Cardiac atrium fibroblast (primary cell): ENCODE data around the gene OR8B12. TPM values are rescaled to one million over a fixed set of nuclear protein-coding genes. Genes with fewer than 3 reads are reported as not detected.

ENCODE experiments used
- total RNA-seq: library from RNA; depleted of rRNA; stranded (reverse); fragments of >200 nt; gene quantifications from 2 replicates; pipeline ENCODE4 v1.2.3, GENCODE V29; 2015

The OR8B12 gene, protein sequence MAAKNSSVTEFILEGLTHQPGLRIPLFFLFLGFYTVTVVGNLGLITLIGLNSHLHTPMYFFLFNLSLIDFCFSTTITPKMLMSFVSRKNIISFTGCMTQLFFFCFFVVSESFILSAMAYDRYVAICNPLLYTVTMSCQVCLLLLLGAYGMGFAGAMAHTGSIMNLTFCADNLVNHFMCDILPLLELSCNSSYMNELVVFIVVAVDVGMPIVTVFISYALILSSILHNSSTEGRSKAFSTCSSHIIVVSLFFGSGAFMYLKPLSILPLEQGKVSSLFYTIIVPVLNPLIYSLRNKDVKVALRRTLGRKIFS
- total RNA-seq: not detected in 2 replicates

DNA sequence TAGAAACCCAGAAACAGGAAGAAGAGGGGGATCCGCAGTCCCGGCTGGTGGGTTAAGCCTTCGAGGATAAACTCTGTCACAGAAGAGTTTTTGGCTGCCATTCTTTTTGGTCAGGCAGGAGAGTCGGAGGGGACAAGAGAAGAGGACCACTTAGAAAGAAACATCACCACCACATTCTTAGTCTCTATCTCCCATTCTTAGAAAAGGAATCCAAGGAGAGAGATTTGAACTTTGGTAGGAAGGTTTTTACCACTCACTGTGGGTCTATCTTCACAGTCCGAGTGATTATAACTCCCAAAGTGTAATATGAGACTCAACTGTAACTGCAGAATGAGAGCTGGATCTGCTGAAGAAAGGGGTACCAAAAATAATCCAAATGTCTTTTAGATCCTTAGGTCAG, at the start of gene OR8B12:
Gene OR8B12 (minus strand): TSS at position 101 of the 400 bp plus-strand sequence. CDS start 0 bp downstream, at position 101.

DNA sequence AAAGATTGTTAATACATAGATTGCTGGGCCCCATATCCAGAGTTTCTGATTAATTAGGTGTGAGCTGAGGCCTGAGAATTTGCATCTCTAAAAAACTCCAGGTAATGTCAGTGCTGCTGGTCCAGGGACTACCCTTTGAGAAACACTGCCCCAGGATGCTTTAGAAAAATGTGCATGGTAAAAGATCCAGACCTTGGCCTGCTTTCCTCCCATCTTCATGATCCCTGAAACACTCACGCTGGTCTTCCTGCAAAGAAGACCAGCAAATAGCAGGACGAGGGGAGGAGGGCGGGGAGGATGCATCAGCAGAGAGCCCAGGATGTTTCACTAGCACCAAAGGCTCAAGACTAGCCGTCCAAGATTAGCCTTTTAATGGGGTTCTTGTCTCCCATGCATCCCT, 26.2 kb upstream of the OR8B12 start, which contains the start of gene OR8A1:
Gene OR8A1 (plus strand): TSS at position 301 of the 400 bp plus-strand sequence. CDS start 123 bp downstream, outside the sequence.

Other genes with a start within 250 kb of the OR8B12 start
- not detected in 2 replicates for gene OR8D1, start 229.7 kb downstream of the OR8B12 start, total RNA-seq
- not detected in 2 replicates for gene OR8D2, start 223.5 kb downstream of the OR8B12 start, total RNA-seq
- not detected in 2 replicates for gene OR8B2, start 159.2 kb downstream of the OR8B12 start, total RNA-seq
- gene OR8B3, start 144.6 kb downstream of the OR8B12 start, total RNA-seq: not detected in 2 replicates
- gene OR8B4, start 118.8 kb downstream of the OR8B12 start, total RNA-seq: not detected in 2 replicates
- gene OR8B8, start 98.0 kb downstream of the OR8B12 start, total RNA-seq: not detected in 2 replicates
- not detected in 2 replicates for gene OR8A1, start 26.3 kb upstream of the OR8B12 start, total RNA-seq
- not detected in 2 replicates for gene PANX3, start 67.8 kb upstream of the OR8B12 start, total RNA-seq
- gene TBRG1, start 79.2 kb upstream of the OR8B12 start, total RNA-seq: 20.9 and 23.0 TPM in 2 replicates
- gene SIAE, start 130.1 kb upstream of the OR8B12 start, total RNA-seq: 19.5 and 23.2 TPM in 2 replicates
- gene SPA17, start 130.2 kb upstream of the OR8B12 start, total RNA-seq: 4.9 and 6.3 TPM in 2 replicates
- 0.16 and 0.36 TPM in 2 replicates for gene NRGN, start 196.3 kb upstream of the OR8B12 start, total RNA-seq
- not detected in 2 replicates for gene VSIG2, start 208.6 kb upstream of the OR8B12 start, total RNA-seq
- 2.2 and 15.2 TPM in 2 replicates for gene ESAM, start 218.6 kb upstream of the OR8B12 start, total RNA-seq